ACHN (cell line): Measurements from ENCODE around the gene MYO7A.

Source experiments
- DNase-seq: peaks from one replicate; pipeline ENCODE4 v3.0.0-alpha.2; 2015
- in situ Hi-C: cut with HindIII; loops from 2 replicates; pipeline ENCODE4 v1.10.0; 2017; ENCODE audit warnings: low sequenced_read_pairs, low pct_ligation_motif_present, low pct_unique_long_range_greater_than_20kb

MYO7A gene

DNA sequence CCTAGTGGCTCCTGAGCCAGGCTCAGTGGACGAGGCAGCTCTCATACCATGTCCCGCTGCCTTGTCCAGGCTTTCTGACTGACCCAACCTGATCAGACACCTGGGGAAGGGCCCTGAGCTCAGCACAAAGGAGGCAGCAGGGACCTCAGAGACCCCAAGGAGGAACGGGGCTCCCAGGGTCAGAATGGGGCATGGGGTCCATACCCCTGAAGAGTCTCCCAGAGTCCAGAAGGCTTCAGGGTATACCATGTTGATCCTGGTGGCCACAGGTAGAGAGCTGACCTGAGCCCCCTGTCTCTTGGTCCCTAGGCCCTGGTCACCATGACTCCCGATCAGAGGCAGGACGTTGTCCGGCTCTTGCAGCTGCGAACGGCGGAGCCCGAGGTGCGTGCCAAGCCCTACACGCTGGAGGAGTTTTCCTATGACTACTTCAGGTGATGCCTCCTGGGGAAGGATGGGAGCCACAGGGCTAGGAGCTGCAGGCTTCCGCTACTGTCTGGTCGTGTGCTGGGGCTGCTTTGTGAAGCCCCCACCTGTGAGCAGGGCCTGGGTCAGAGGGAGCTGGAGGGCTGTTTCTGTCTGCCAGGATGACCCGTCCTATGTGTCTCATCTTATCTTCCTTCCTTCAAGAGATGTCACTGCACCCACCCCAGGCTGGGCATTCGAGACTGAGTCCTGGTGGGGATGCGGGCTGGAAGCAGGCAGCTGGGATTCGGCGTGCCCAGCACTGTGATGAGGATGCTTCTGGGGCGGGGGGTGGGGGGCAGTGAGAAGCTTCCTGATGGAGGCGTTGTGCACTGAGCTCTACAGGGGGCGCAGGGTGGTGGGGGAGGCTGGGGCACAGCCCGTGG, 74.2 kb downstream of the MYO7A start:
- DNase-seq: no peak
- in situ Hi-C loops: no loop called here

DNA sequence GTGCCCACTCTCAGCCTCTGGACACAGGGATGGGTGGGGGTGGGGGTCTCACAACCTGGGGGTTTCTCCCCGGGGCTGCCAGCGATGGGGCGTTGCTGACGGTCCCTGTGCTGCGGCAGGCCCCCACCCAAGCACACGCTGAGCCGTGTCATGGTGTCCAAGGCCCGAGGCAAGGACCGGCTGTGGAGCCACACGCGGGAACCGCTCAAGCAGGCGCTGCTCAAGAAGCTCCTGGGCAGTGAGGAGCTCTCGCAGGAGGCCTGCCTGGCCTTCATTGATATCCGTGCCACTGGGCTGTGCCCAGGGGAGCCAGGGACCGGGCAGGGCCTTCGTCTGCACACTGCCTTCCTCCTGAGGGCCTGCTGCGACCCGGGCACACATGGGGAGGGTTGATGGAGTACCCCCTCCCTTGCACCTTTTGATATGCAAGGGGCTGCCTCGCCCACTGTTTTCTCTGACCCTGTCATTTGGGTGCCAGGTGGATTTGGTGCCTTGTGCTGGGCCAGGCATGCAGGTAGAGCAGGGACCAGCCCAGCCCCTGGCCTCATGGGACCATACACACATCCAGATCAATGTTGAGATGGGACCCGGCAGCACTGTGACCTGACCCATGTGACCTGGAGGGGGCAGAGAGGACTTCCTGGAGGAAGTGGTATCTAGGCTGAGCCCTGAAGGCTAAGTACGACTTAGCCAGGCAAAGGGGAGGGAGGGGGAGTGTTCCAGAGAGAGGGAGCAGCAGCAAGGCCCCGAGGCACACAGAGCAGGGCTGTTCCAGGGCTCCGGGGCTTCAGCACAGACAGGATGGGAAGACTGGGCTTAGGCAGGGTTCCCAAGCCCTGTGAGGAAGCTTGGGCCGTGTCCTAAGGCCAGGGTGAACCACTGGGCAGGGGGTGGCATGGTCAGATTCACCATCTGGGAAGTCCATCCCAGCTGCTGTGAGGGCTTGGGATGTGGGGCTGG, 75.2 kb downstream of the MYO7A start:
- in situ Hi-C loops: no loop called here
- no peak for DNase-seq

DNA sequence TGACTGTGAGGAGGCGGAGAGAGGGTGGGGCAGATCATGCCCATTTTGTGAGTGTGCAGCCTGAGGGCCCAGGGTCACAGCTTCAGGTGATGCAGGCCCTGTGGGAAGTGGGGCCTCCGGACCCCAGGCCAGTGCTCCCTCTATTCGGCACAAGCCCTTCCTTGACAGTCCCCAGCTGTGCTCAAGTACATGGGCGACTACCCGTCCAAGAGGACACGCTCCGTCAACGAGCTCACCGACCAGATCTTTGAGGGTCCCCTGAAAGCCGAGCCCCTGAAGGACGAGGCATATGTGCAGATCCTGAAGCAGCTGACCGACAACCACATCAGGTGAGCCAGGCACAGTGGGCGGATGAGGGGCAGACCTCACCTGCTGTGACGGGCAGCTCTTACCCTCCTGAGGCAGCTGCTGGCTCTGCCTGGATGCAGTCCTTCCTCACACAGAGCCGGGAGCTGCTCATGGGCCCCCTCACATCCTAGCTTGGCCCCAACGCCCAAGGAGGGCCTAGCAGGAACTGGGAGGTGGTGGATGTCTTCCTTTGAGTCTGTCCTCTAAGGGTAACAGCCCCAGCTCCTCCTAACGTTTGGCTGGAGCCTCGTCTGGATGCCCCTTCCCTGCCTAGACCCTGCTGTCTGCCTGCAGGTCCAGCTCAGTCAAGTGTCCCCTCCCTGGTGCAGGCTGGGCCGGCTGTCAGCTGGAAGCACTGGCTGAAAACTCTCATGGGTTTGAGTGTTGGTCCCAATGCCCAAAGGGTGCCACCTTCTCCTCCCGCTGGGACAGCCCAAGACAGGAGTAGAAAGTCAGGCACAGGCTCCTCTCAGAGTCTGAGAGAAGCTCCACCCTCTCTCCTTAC, 76.1 kb downstream of the MYO7A start:
- no peak for DNase-seq
- in situ Hi-C loops: no loop called here

DNA sequence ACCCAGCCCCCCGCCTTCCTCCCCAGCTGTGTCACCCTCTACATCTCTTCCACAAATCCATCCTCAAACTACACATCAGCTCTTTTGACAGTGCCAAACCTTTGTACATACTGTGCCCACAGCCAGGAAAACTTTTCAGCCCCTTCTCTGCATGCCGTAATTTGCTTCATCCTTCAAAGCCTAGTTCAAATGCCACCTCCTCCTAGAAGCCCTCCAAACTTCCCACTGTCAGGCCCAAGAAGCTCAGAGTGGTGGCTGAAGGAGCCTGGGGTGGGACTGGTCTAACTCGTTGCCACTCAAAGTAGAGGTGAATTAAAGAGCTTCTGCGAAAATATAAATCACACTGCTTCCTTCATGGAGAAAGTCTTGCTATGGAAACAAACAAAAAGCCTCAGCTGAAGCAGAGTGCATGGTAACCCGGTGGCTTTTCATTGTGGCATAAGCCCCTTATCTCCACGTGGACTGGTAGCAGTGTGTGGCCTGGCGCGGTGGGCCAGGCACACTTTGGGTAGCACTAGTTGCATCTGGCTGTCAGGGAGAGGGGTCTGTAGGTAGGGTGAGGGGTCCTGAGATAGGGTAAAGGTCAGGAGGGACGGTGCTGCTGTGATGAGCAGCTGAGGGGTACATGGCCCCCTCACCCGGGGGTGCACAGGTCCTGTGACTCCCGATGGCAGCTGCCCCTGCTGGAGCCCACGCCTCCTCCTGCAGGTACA, 76.9 kb downstream of the MYO7A start:
- DNase-seq: no peak
- in situ Hi-C loops: no loop called here

DNA sequence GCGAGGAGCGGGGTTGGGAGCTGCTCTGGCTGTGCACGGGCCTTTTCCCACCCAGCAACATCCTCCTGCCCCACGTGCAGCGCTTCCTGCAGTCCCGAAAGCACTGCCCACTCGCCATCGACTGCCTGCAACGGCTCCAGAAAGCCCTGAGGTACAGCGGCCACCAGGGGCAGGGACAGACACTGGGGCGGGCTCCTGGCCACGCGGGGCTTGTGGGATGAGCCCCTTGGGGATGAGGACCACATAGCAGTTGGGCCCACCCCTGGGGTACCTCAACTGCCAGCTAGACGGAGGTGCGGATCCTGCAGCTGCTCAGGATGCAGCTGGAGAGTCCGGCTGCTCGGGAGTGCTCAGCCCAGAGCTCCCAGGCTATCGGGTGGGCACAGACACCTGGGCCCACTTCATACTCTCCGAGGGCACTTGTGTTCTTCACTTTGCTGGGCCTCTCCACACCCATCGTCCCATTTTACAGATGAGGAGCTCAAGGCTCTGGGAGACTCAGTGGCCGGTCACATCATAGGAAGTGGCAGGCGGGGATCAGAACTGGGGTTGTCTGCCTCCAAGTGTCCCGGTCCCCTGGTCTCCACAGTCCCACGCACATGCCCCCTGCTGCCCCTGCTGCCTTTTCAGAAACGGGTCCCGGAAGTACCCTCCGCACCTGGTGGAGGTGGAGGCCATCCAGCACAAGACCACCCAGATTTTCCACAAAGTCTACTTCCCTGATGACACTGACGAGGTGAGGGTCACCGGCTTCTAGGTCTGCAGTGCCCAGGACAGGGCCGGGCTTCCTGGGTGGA, 77.6 kb downstream of the MYO7A start:
- in situ Hi-C loops: no loop called here
- DNase-seq: no peak

DNA sequence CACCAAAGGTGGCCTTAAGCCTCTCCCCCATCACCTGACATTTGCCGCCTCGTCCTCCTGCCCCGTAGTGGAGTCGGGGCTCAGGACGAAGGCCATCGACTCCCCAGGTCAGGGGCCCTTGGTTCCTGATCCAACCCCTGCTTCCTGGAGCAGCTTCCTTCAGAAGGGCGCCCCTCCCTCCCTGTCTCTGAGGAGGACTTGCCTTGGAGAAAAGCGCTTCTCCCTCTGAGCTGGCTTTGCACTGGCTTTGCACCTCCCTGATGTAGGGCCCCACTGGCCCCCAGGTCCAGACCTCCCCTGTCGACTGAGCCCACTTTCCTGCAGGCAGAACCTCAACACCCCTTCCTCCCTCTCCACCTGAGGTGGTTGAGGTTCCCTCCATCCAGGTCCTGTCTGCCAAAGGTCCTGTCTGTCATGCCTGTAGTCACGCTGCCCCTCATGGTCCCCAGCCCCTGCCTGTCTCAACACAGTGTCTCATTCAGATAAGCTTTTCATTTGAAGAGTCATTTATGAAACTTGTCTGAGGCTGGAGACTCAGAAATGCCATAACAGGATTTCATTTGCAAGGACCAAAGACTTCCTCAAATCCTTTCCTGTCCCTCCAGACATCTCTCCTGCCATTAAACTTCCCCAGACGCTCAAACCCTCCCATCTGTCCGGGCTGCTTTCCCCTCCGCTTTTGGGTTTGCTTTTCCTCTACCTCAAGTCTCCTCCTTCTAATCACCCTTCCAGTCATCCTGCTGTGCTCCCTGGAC, 78.4 kb downstream of the MYO7A start:
- DNase-seq: no peak
- in situ Hi-C loops: no loop called here

DNA sequence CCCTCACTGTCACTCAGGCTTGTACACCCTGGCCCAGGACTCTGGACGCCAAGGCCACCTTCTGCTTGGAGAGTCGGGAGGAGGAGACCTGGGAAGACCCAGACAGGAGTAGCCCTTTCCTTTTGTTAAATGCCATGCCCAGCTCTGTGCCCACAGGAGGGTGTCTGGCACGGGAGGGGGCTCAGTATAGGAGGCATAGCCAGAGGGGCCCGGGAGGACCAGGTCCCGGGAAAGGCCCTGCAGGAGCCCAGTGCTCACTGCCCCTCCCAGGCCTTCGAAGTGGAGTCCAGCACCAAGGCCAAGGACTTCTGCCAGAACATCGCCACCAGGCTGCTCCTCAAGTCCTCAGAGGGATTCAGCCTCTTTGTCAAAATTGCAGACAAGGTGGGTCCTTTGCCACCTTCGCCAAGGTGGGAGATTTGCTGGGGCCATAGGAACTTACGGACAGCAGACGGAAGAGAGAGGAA, 79.0 kb downstream of the MYO7A start:
- DNase-seq: no peak
- in situ Hi-C loops: no loop called here

DNA sequence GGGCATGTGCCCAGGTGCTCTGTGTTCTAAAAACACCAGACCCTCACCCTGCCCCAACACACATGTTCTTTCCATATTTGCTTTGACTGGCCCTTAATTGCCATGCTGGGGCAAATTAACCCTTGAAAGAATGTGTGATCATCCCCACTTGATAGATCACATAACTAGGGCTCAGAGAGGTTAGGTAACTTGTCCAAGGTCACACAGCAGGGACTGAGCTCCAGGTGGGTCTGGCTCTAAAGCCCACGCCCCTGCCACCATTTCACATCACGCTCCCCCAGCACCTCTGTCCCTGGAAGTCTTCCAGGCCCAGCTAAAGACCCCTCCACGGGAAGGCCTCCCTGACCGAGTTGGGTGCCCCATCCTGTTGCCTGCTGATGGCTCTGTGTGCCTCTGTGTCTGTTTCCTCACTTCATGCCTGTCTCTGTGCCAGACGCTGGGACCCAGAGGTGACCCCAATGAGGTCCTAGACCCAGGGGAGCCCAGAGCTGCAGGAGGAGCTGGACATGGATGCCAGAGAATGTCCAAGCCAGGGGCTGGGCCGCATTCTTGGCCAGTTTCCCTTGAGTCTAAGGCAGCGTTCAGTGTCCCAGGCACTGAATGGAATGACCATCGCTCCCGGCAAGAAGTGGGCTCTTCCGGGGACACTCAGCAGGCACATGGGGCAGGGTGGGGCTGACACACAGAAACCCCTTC, 79.7 kb downstream of the MYO7A start:
- in situ Hi-C loops: no loop called here
- no peak for DNase-seq

DNA sequence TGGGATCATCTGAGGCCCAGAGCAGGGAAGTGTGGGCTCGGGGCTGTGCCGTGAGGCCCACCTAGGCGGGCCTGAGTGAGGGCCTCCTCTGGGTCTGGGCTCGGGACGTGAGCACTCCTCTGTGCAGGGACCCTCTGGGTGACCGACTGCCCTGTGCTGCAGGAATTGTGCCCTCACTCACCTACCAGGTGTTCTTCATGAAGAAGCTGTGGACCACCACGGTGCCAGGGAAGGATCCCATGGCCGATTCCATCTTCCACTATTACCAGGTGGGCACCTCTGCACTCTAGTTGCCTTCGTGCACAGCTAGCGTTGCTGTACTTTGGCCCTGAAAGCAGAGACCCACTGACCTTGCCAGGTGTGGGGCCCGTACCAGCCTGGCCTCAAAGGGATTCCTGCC, 80.5 kb downstream of the MYO7A start:
- DNase-seq: no peak
- in situ Hi-C loops: no loop called here

DNA sequence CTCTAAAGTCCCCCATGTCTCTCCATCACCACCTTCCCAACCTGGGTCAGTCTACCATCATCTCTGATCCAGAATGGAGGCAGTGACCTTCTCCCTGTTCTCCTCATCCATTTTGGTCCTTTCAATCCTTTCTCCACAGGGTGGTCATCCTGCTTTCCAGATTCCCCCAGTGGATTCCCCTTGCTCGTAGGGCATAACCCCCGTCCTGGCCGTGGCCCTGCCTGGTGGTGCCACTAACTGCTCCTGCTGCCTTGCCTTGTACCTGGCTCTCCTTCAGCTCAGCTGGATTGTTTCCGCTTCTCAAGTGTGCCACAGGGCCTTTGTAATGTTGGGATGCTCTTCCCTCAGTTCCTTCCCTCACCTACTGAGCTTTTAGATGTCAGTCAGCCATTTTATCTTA, 81.6 kb downstream of the MYO7A start:
- no peak for DNase-seq
- in situ Hi-C loops: no loop called here

DNA sequence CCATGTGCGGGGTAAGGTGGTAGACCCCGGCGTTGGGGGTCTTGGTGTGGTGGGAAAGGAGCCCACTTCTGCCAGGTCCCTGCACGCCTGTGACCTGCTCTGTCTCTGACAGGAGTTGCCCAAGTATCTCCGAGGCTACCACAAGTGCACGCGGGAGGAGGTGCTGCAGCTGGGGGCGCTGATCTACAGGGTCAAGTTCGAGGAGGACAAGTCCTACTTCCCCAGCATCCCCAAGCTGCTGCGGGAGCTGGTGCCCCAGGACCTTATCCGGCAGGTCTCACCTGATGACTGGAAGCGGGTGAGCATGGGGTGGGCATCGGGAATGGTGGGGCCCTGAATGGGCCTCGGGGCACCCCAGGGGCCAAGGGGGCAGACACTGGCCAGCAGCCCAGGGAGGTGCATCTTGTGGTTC, 83.0 kb downstream of the MYO7A start:
- DNase-seq: no peak
- in situ Hi-C loops: no loop called here

DNA sequence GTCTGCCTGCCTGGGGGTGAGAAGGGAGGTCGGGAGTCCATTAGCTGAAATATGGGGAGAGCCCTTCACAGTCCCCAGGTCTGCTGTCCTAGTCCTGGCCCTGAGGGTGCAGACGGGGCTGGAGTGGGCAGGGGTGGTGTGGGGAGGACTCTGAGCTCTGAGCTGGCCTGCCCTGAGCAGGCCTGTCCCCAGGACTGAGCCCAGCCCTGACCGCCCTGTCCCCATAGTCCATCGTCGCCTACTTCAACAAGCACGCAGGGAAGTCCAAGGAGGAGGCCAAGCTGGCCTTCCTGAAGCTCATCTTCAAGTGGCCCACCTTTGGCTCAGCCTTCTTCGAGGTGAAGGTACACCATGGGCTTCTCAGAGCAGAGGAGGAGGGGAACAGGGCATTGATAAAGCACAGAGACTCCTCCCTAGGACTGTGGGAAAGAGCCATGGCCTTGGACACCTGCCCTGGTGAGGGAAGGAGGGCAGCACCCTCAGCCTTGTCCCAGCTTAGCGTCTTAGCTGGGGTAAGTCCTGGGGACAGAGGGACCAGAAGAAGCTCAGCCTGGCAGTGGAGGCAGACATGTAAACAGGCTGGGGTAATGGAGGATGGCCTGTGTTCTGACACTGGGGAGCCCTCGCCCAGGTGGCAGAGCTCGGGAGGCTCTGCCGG, 83.7 kb downstream of the MYO7A start:
- in situ Hi-C loops: no loop called here
- DNase-seq: no peak

DNA sequence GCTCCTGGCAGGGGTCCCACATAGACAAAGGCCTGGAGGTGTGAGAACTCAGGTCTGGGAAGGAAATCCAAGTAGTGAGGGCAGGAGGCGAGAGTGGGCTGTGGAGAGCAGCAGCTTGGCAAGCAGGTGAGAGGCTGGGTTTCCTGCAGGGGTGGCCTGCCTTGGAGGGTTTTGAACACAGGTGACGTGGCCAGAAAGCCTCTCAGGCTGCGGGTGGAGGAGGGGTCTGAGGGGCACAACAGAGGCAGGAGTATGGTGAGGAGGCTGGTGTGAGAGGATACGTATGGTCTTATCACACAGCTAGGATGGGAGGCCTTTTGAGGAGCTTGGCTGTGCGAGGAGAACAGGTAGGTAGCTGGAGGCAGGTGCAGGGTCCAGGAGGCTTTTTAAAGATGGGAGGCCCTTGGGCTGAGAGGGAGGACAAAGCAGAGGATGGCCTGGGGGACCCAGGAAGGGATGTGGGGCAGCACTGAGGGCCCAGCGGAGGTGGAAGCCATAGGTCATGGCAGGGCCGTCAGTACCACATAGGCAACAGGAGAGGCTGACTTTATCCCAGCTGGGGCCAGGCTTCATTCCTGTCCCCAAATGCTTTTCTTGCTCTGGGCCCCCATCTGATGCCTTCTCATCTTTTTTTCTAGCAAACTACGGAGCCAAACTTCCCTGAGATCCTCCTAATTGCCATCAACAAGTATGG, 84.4 kb downstream of the MYO7A start:
- in situ Hi-C loops: no loop called here
- no peak for DNase-seq

DNA sequence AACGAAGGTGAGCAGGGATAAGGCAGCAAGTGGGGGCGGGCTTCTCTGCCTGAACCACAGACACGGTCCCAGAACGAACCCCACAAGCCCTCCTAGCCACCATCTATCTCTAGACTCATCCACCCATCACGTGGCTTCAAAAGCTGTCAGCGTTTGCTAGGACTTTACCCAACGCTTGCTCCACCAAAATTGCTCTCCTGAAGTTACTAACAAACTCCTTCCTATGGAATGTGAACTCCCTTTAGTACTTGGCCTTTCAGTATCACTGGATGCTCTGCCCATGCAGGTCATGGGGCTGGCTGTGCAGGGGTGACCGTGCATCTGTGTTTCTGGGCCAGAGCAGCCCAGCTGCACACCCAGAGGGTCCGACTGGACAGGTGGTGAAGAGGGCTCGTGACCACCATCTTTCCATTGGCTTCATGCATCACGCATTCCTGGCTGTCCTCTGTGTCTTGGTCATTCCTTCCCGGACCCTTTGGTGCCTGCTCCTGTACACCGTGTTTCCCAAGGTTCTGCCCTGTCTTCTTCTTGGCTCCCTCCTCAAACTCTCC, 85.1 kb downstream of the MYO7A start:
- DNase-seq: no peak
- in situ Hi-C loops: no loop called here
